WTC11 (cell line): ENCODE data around the gene TULP1. TPM values are rescaled to one million over a fixed set of nuclear protein-coding genes. Genes with fewer than 3 reads are reported as not detected.

ENCODE experiments used
- ATAC-seq: fragments of 200-7000 bp; cut with Tn5 transposase; 2 replicates; pipeline ENCODE4 v1.10.0; 2021; ENCODE audit warnings: mild to moderate bottlenecking, moderate library complexity
- CTCF ChIA-PET: fragments of 300-600 bp; sonication (Branson Sonifier 250); formaldehyde crosslinking; loops from one replicate; lab custom pipeline; 2021; ENCODE audit warnings: antibody characterized with exemption; lab: Charles Lee
- POLR2A ChIA-PET: fragments of 350-600 bp; sonication (Branson Sonifier 250); formaldehyde crosslinking; loops from one replicate; lab custom pipeline; 2021; ENCODE audit warnings: antibody characterized with exemption; lab: Charles Lee
- DNase-seq: peaks from one replicate; pipeline ENCODE4 v3.0.0; 2021; ENCODE audit warnings: low spot score
- H3K27ac Mint-ChIP-seq: 2 replicates; pipeline ENCODE4 v1.8.0; 2021; ENCODE audit warnings: mixed read lengths
- H3K27me3 Mint-ChIP-seq: 2 replicates; pipeline ENCODE4 v1.8.0; 2021; ENCODE audit warnings: low read depth, mild to moderate bottlenecking, moderate library complexity, mixed read lengths
- H3K36me3 Mint-ChIP-seq: 2 replicates; pipeline ENCODE4 v1.8.0; 2021; ENCODE audit warnings: mixed read lengths
- H3K4me1 Mint-ChIP-seq: 2 replicates; pipeline ENCODE4 v1.8.0; 2022; ENCODE audit warnings: mixed read lengths
- H3K4me3 Mint-ChIP-seq: 2 replicates; pipeline ENCODE4 v1.8.0; 2021; ENCODE audit warnings: mild to moderate bottlenecking, moderate library complexity, mixed read lengths
- H3K9me3 Mint-ChIP-seq: 2 replicates; pipeline ENCODE4 v1.8.0; 2021; ENCODE audit warnings: mixed read lengths
- ATF1 ChIP-seq: sonication (generic); formaldehyde crosslinking; IDR thresholded peaks from 2 replicates; pipeline ENCODE4 v1.8.1; 2023; ENCODE audit warnings: mild to moderate bottlenecking, moderate library complexity, missing genetic modification reagents
- CDX4 ChIP-seq: fragments of 250-450 bp; sonication (Bioruptor Pico); IDR thresholded peaks from 2 replicates; pipeline ENCODE4 v1.9.0; 2021; ENCODE audit warnings: moderate library complexity, mild to moderate bottlenecking, inconsistent platforms, borderline replicate concordance
- E2F4 ChIP-seq: sonication (generic); formaldehyde crosslinking; IDR thresholded peaks from 2 replicates; pipeline ENCODE4 v1.8.1; 2022; ENCODE audit warnings: low read depth, mild to moderate bottlenecking, moderate library complexity, missing genetic modification reagents, borderline replicate concordance
- ESRRA ChIP-seq: sonication (generic); formaldehyde crosslinking; IDR thresholded peaks from 2 replicates; pipeline ENCODE4 v1.8.1; 2022; ENCODE audit warnings: mild to moderate bottlenecking, missing genetic modification reagents, borderline replicate concordance
- GRHL2 ChIP-seq: fragments of 250-450 bp; sonication (Bioruptor Pico); IDR thresholded peaks from 2 replicates; pipeline ENCODE4 v1.8.0; 2022; ENCODE audit warnings: mild to moderate bottlenecking, moderate library complexity; ENCODE audit not compliant: insufficient replicate concordance, severe bottlenecking
- IRF2 ChIP-seq: sonication (generic); formaldehyde crosslinking; IDR thresholded peaks from 2 replicates; pipeline ENCODE4 v1.8.0; 2022; ENCODE audit warnings: low read depth, missing genetic modification reagents, borderline replicate concordance
- JUN ChIP-seq: sonication (generic); formaldehyde crosslinking; IDR thresholded peaks from 2 replicates; pipeline ENCODE4 v1.8.0; 2023; ENCODE audit warnings: mild to moderate bottlenecking, missing genetic modification reagents
- NFYB ChIP-seq: sonication (generic); formaldehyde crosslinking; conservative IDR thresholded peaks from 2 replicates; pipeline ENCODE4 v1.8.0; 2022; ENCODE audit warnings: low read depth, missing genetic modification reagents
- NR3C1 ChIP-seq: sonication (generic); formaldehyde crosslinking; conservative IDR thresholded peaks from 2 replicates; pipeline ENCODE4 v1.8.1; 2023; ENCODE audit warnings: low read depth, mild to moderate bottlenecking, missing genetic modification reagents
- PREB ChIP-seq: sonication (generic); formaldehyde crosslinking; IDR thresholded peaks from 2 replicates; pipeline ENCODE4 v1.8.1; 2022; ENCODE audit warnings: mild to moderate bottlenecking, missing genetic modification reagents, moderate library complexity, borderline replicate concordance
- TCF7 ChIP-seq: sonication (generic); formaldehyde crosslinking; IDR thresholded peaks from 2 replicates; pipeline ENCODE4 v1.8.0; 2022; ENCODE audit warnings: mild to moderate bottlenecking, low read depth, missing genetic modification reagents, moderate library complexity
- TEAD1 ChIP-seq: sonication (generic); formaldehyde crosslinking; IDR thresholded peaks from 2 replicates; pipeline ENCODE4 v1.8.0; 2022; ENCODE audit warnings: mild to moderate bottlenecking, missing genetic modification reagents
- TEAD4 ChIP-seq: sonication (generic); formaldehyde crosslinking; IDR thresholded peaks from 2 replicates; pipeline ENCODE4 v1.8.0; 2022; ENCODE audit warnings: mild to moderate bottlenecking, missing genetic modification reagents
- USF2 ChIP-seq: sonication (generic); formaldehyde crosslinking; IDR thresholded peaks from 2 replicates; pipeline ENCODE4 v1.8.1; 2023; ENCODE audit warnings: mild to moderate bottlenecking, missing genetic modification reagents, moderate library complexity
- ZNF138 ChIP-seq: sonication (generic); formaldehyde crosslinking; conservative IDR thresholded peaks from 2 replicates; pipeline ENCODE4 v1.8.1; 2022; ENCODE audit warnings: mild to moderate bottlenecking, moderate library complexity, missing genetic modification reagents
- ZNF396 ChIP-seq: fragments of 250-450 bp; sonication (Bioruptor Pico); IDR thresholded peaks from 2 replicates; pipeline ENCODE4 v1.8.0; 2021; ENCODE audit warnings: mild to moderate bottlenecking, moderate library complexity, borderline replicate concordance
- ZNF425 ChIP-seq: fragments of 250-450 bp; sonication (Bioruptor Pico); conservative IDR thresholded peaks from 2 replicates; pipeline ENCODE4 v1.9.0; 2021; ENCODE audit warnings: mild to moderate bottlenecking
- total RNA-seq: library from RNA; stranded (reverse); gene quantifications from 3 replicates; pipeline ENCODE4 v1.2.3, GENCODE V29; 2021
- TF ChIP-seq, protein P1 (sequence below): sonication (generic); formaldehyde crosslinking; IDR thresholded peaks from 2 replicates; pipeline ENCODE4 v1.8.0; 2023; ENCODE audit warnings: missing genetic modification reagents, mild to moderate bottlenecking, borderline replicate concordance
- TF ChIP-seq, protein P2 (sequence below): fragments of 200-600 bp; IDR thresholded peaks from 2 replicates; pipeline ENCODE4 v1.8.0; 2022; ENCODE audit warnings: antibody characterized with exemption

The TULP1 gene
- total RNA-seq, 1 experiment from 2014 or later, result 2.9 TPM

DNA sequence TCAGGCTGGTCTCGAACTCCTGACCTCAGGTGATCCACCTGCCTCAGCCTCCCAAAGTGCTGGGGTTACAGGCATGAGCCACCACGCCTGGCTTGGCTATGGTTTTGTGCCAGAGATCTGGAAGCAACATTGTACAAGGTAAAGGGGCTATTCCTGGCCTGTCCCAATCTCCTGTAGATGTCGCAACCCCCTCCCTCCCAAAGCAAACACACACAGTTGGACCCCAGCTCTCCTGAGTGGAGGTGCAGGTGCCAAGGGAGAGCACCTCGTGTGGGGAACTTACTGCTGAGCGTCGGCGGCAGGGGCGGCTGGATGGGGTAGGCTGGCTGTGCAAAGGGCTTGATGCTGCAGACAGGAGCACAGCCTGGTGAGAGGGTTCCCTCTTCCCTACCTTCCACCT is 35.7 kb downstream of the TULP1 start:
- H3K27ac Mint-ChIP-seq, result no peak overlapping the region
- no peak for ATAC-seq
- peaks cover 18% of the 10 kb centered on the region for H3K4me1 Mint-ChIP-seq
- no peak overlapping the region for H3K4me3 Mint-ChIP-seq
- peaks cover 26% of the 10 kb centered on the region for H3K36me3 Mint-ChIP-seq
- no peaks in the 10 kb centered on the region for H3K27me3 Mint-ChIP-seq
- TF ChIP-seq ZNF425 (CRISPR knock-in tag) (no peak), TEAD1 (CRISPR knock-in tag) (no peak), NR3C1 (CRISPR knock-in tag) (no peak), ZNF138 (no peak), TCF7 (CRISPR knock-in tag) (no peak), NFYB (CRISPR knock-in tag) (no peak), USF2 (CRISPR knock-in tag) (no peak), ESRRA (no peak), ZNF396 (no peak), TEAD4 (CRISPR knock-in tag) (no peak), GRHL2 (no peak), JUN (CRISPR knock-in tag) (no peak), ATF1 (CRISPR knock-in tag) (no peak), E2F4 (no peak)
- TF ChIP-seq, protein P1, sequence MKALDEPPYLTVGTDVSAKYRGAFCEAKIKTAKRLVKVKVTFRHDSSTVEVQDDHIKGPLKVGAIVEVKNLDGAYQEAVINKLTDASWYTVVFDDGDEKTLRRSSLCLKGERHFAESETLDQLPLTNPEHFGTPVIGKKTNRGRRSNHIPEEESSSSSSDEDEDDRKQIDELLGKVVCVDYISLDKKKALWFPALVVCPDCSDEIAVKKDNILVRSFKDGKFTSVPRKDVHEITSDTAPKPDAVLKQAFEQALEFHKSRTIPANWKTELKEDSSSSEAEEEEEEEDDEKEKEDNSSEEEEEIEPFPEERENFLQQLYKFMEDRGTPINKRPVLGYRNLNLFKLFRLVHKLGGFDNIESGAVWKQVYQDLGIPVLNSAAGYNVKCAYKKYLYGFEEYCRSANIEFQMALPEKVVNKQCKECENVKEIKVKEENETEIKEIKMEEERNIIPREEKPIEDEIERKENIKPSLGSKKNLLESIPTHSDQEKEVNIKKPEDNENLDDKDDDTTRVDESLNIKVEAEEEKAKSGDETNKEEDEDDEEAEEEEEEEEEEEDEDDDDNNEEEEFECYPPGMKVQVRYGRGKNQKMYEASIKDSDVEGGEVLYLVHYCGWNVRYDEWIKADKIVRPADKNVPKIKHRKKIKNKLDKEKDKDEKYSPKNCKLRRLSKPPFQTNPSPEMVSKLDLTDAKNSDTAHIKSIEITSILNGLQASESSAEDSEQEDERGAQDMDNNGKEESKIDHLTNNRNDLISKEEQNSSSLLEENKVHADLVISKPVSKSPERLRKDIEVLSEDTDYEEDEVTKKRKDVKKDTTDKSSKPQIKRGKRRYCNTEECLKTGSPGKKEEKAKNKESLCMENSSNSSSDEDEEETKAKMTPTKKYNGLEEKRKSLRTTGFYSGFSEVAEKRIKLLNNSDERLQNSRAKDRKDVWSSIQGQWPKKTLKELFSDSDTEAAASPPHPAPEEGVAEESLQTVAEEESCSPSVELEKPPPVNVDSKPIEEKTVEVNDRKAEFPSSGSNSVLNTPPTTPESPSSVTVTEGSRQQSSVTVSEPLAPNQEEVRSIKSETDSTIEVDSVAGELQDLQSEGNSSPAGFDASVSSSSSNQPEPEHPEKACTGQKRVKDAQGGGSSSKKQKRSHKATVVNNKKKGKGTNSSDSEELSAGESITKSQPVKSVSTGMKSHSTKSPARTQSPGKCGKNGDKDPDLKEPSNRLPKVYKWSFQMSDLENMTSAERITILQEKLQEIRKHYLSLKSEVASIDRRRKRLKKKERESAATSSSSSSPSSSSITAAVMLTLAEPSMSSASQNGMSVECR (CRISPR knock-in tag), result no peak
- CTCF ChIA-PET, result interaction anchor here (1.1 to 2.3 kb wide), 4 partner anchors 9 to 135 kb away, joined by 3 to 6 read pairs (median 4); partner anchors contain the start of gene RPL10A
- no peaks in the 10 kb centered on the region for H3K9me3 Mint-ChIP-seq
- POLR2A ChIA-PET, result interaction anchor here (1.4 to 7.9 kb wide), 2 partner anchors 9 to 21 kb away, joined by 6 to 54 read pairs; no protein-coding TSS in a partner anchor
- DNase-seq, result no peak

GRCh38 chr6:35476004-35476403 is 36.7 kb downstream of the TULP1 start:
- Mint-ChIP-seq H3K27ac (no peak overlapping the region), H3K36me3 (peaks cover 36% of the 10 kb centered on the region), H3K4me1 (peaks cover 28% of the 10 kb centered on the region), H3K9me3 (no peaks in the 10 kb centered on the region), H3K4me3 (no peak overlapping the region), H3K27me3 (no peaks in the 10 kb centered on the region)
- POLR2A ChIA-PET, result interaction anchor here (1.2 to 7.9 kb wide), 3 partner anchors 10 to 22 kb away, joined by 3 to 54 read pairs (median 6); partner anchors contain the start of gene TEAD3
- DNase-seq, result no peak
- no peak; the same call in 1 of the 2 replicates for ATAC-seq
- CTCF ChIA-PET, result interaction anchor here (1.0 to 1.5 kb wide), 3 partner anchors 14 to 134 kb away, joined by 3 to 4 read pairs (median 3); no protein-coding TSS in a partner anchor
- TF ChIP-seq, protein P2, sequence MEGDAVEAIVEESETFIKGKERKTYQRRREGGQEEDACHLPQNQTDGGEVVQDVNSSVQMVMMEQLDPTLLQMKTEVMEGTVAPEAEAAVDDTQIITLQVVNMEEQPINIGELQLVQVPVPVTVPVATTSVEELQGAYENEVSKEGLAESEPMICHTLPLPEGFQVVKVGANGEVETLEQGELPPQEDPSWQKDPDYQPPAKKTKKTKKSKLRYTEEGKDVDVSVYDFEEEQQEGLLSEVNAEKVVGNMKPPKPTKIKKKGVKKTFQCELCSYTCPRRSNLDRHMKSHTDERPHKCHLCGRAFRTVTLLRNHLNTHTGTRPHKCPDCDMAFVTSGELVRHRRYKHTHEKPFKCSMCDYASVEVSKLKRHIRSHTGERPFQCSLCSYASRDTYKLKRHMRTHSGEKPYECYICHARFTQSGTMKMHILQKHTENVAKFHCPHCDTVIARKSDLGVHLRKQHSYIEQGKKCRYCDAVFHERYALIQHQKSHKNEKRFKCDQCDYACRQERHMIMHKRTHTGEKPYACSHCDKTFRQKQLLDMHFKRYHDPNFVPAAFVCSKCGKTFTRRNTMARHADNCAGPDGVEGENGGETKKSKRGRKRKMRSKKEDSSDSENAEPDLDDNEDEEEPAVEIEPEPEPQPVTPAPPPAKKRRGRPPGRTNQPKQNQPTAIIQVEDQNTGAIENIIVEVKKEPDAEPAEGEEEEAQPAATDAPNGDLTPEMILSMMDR, result no peak
- TF ChIP-seq PREB (CRISPR knock-in tag) (no peak), CDX4 (CRISPR knock-in tag) (no peak), GRHL2 (no peak), IRF2 (CRISPR knock-in tag) (no peak)
